IMR-90 (cell line): ENCODE results near the gene CACNA2D3. TPM values are rescaled to one million over a fixed set of nuclear protein-coding genes. Genes with fewer than 3 reads are reported as not detected.

Experiments used
- ATAC-seq: fragments of 200-7000 bp; cut with Tn5 transposase; 2 replicates; pipeline ENCODE4 v1.9.1; 2020; ENCODE audit warnings: low read depth, mild to moderate bottlenecking, moderate library complexity
- BruUV-seq: library from RNA; stranded (reverse); fragments of 400-500 nt; replicated peaks from 2 replicates; lab custom pipeline; 2021; lab: Mats Ljungman, UMichigan
- CTCF ChIA-PET: fragments of 300-600 bp; formaldehyde crosslinking; extraction: SDS; loops from one replicate; lab custom pipeline; 2021; ENCODE audit warnings: antibody characterized with exemption; lab: Yijun Ruan, JAX
- POLR2A ChIA-PET: fragments of 300-600 bp; sonication (Branson Sonifier 250); formaldehyde crosslinking; loops from one replicate; lab custom pipeline; 2022; ENCODE audit warnings: antibody characterized with exemption; ENCODE audit not compliant: unreplicated experiment; lab: Charles Lee
- DNase-seq: peaks from one replicate; pipeline ENCODE4 v3.0.0; 2013
- H2AFZ ChIP-seq: replicated peaks from 2 replicates; pipeline ENCODE3; 2013; ENCODE audit warnings: low read length, mild to moderate bottlenecking; ENCODE audit not compliant: poor library complexity
- H2AK5ac ChIP-seq: 2 replicates; pipeline ENCODE4 v1.6.1; 2013; ENCODE audit warnings: low read depth, low read length, inconsistent platforms
- H2AK9ac ChIP-seq: replicated peaks from 2 replicates; pipeline ENCODE3; 2013; ENCODE audit warnings: mild to moderate bottlenecking, low read depth, low read length, moderate library complexity; ENCODE audit not compliant: poor library complexity
- H2BK120ac ChIP-seq: 2 replicates; pipeline ENCODE4 v1.6.1; 2013; ENCODE audit warnings: low read depth, low read length, inconsistent platforms
- H2BK15ac ChIP-seq: 3 replicates; pipeline ENCODE4 v1.6.1; 2013; ENCODE audit warnings: low read depth, low read length, inconsistent platforms
- H2BK20ac ChIP-seq: 2 replicates; pipeline ENCODE4 v1.6.1; 2013; ENCODE audit warnings: low read depth, mild to moderate bottlenecking, inconsistent platforms, low read length, moderate library complexity
- H2BK5ac ChIP-seq: 2 replicates; pipeline ENCODE4 v1.6.1; 2013; ENCODE audit warnings: mild to moderate bottlenecking, low read depth, low read length, inconsistent platforms; ENCODE audit not compliant: poor library complexity, severe bottlenecking
- H3K14ac ChIP-seq: replicated peaks from 2 replicates; pipeline ENCODE4 v1.6.1; 2013; ENCODE audit warnings: low read depth, low read length, inconsistent platforms
- H3K18ac ChIP-seq: 2 replicates; pipeline ENCODE4 v1.6.1; 2013; ENCODE audit warnings: low read depth, low read length, control low read depth
- H3K23ac ChIP-seq: 2 replicates; pipeline ENCODE4 v1.6.1; 2013; ENCODE audit warnings: low read depth, low read length, inconsistent platforms
- H3K27ac ChIP-seq: 2 replicates; pipeline ENCODE4 v1.5.1; 2013; ENCODE audit warnings: mild to moderate bottlenecking, control low read depth, low read length; ENCODE audit not compliant: insufficient read depth
- H3K27me3 ChIP-seq: 2 replicates; pipeline ENCODE4 v1.6.1; 2013; ENCODE audit warnings: low read length; ENCODE audit not compliant: control insufficient read depth, insufficient read depth
- H3K36me3 ChIP-seq: 2 replicates; pipeline ENCODE4 v1.6.1; 2013; ENCODE audit warnings: low read length, mixed read lengths; ENCODE audit not compliant: control insufficient read depth, insufficient read depth
- H3K4ac ChIP-seq: 2 replicates; pipeline ENCODE4 v1.6.1; 2013; ENCODE audit warnings: low read depth, low read length, inconsistent platforms
- H3K4me1 ChIP-seq: 2 replicates; pipeline ENCODE4 v1.6.1; 2013; ENCODE audit warnings: low read length, mixed read lengths; ENCODE audit not compliant: control insufficient read depth, insufficient read depth
- H3K4me2 ChIP-seq: 2 replicates; pipeline ENCODE4 v1.6.1; 2013; ENCODE audit warnings: low read depth, mild to moderate bottlenecking, control low read depth, low read length, moderate library complexity
- H3K4me3 ChIP-seq: 2 replicates; pipeline ENCODE4 v1.5.1; 2013; ENCODE audit warnings: low read depth, mild to moderate bottlenecking, control low read depth, low read length, moderate library complexity; ENCODE audit not compliant: insufficient read depth
- H3K56ac ChIP-seq: 2 replicates; pipeline ENCODE4 v1.6.1; 2013; ENCODE audit warnings: low read length, inconsistent platforms; ENCODE audit not compliant: insufficient read depth; ENCODE audit errors: extremely low read depth
- H3K79me1 ChIP-seq, 2 experiments: 2 replicates each; pipeline ENCODE4 v1.6.1; 2013; ENCODE audit warnings: low read length in 2 of 2, inconsistent platforms in 1 of 2, low read depth in 1 of 2
- H3K9ac ChIP-seq: 2 replicates; pipeline ENCODE4 v1.6.1; 2013; ENCODE audit warnings: low read depth, low read length, control low read depth
- H3K9me1 ChIP-seq: 2 replicates; pipeline ENCODE4 v1.6.1; 2013; ENCODE audit warnings: low read length, inconsistent platforms; ENCODE audit not compliant: insufficient read depth
- H3K9me3 ChIP-seq: 2 replicates; pipeline ENCODE4 v1.6.1; 2013; ENCODE audit warnings: low read length; ENCODE audit not compliant: control insufficient read depth, insufficient read depth
- H4K20me1 ChIP-seq: 2 replicates; pipeline ENCODE4 v1.6.1; 2013; ENCODE audit warnings: low read length, inconsistent platforms; ENCODE audit not compliant: insufficient read depth
- H4K5ac ChIP-seq: 2 replicates; pipeline ENCODE4 v1.6.1; 2013; ENCODE audit warnings: mild to moderate bottlenecking, low read depth, low read length, control low read depth
- H4K8ac ChIP-seq, 2 experiments: 2 replicates each; pipeline ENCODE4 v1.6.1; 2013; ENCODE audit warnings: low read depth in 2 of 2, low read length in 2 of 2, control low read depth in 1 of 2, inconsistent platforms in 1 of 2
- H4K91ac ChIP-seq: 2 replicates; pipeline ENCODE4 v1.6.1; 2013; ENCODE audit warnings: low read depth, low read length, inconsistent platforms; ENCODE audit not compliant: insufficient read depth
- CHD1 ChIP-seq: IDR thresholded peaks from 2 replicates; pipeline ENCODE4 v1.6.1; 2012; ENCODE audit warnings: low read depth, low read length, improper control_type of control experiment
- CTCF ChIP-seq: conservative IDR thresholded peaks from 2 replicates; pipeline ENCODE4 v1.5.1; 2012; ENCODE audit warnings: mild to moderate bottlenecking, low read depth, low read length, improper control_type of control experiment
- MXI1 ChIP-seq: IDR thresholded peaks from 2 replicates; pipeline ENCODE4 v1.6.1; 2012; ENCODE audit warnings: low read depth, mild to moderate bottlenecking, low read length, moderate library complexity, borderline replicate concordance
- NFE2L2 ChIP-seq: fragments of 150-350 bp; IDR thresholded peaks from 2 replicates; pipeline ENCODE4 v1.6.1; 2016; ENCODE audit warnings: low read depth, mild to moderate bottlenecking, low read length
- RFX5 ChIP-seq: IDR thresholded peaks from 2 replicates; pipeline ENCODE4 v1.8.0; 2012; ENCODE audit warnings: low read depth, mild to moderate bottlenecking, low read length, moderate library complexity
- SMC3 ChIP-seq: fragments of 150-350 bp; IDR thresholded peaks from 2 replicates; pipeline ENCODE4 v1.6.1; 2016; ENCODE audit warnings: low read depth, mild to moderate bottlenecking, antibody characterized with exemption, low read length, moderate library complexity
- WGBS, 2 experiments: methylation state at CpG; one replicate each; pipeline versions ENCODE4 v1.1.5 to v1.1.7; 2013; ENCODE audit warnings: missing lambda C conversion rate in 2 of 2; ENCODE audit not compliant: insufficient read length in 1 of 2; ENCODE audit errors: extremely low coverage in 2 of 2; 5-methylcytosine and 5-hydroxymethylcytosine counted together
- dilution Hi-C: fragments of 300-500 bp; cut with HindIII; formaldehyde crosslinking; loops from one replicate; pipeline ENCODE4 v1.14.3; 2018; ENCODE audit warnings: low sequenced_read_pairs; ENCODE audit not compliant: unreplicated experiment
- in situ Hi-C: fragments of 300-500 bp; cut with MboI; formaldehyde crosslinking; loops from 3 replicates; pipeline ENCODE4 v1.14.3; 2019; ENCODE audit warnings: low sequenced_read_pairs, inconsistent platforms, mixed read lengths
- intact Hi-C: fragments of 100-400 bp; cut with micrococcal nuclease; formaldehyde crosslinking; loops from 2 replicates; pipeline ENCODE4 v1.10.0; 2022
- polyA plus RNA-seq, 3 experiments: library from polyadenylated mRNA; depleted of rRNA; stranded (reverse); fragments of >200 nt; gene quantifications; 2 replicates each; pipeline ENCODE4 v1.2.3, GENCODE V29; 2012; ENCODE audit warnings: low replicate concordance in 1 of 3
- total RNA-seq: library from RNA; depleted of rRNA; stranded (reverse); fragments of >200 nt; gene quantifications from 2 replicates; pipeline ENCODE4 v1.2.3, GENCODE V29; 2012

Gene CACNA2D3
- total and polyA plus RNA-seq, 2 of the 4 experiments (the other 2 are of a cell fraction) = 0.36 to 0.41 TPM

GRCh38 chr3:54550221-54550977, 428.0 kb downstream of the CACNA2D3 start:
- intact Hi-C loops (no loop called here), in situ Hi-C loops (no loop called here), dilution Hi-C loops (no loop called here)
- no peaks in the 10 kb centered on the region for H3K4me1 ChIP-seq
- no peak overlapping the region for H2BK5ac ChIP-seq
- no peaks in the 10 kb centered on the region; the same call in 1 of the 2 replicates for H3K9me3 ChIP-seq
- H4K5ac ChIP-seq = no peak overlapping the region
- no peak overlapping the region for H3K9ac ChIP-seq
- ChIA-PET POLR2A (no interaction called here), CTCF (no interaction called here)
- H3K14ac ChIP-seq = no peak overlapping the region
- no peak for TF ChIP-seq RFX5
- TF ChIP-seq NFE2L2 = no peak
- TF ChIP-seq CHD1 = no peak
- no peak for TF ChIP-seq SMC3
- TF ChIP-seq MXI1 = no peak
- no peak for TF ChIP-seq CTCF
- no peaks in the 10 kb centered on the region for H3K27me3 ChIP-seq
- no peak overlapping the region for H3K4me2 ChIP-seq
- H2BK15ac ChIP-seq = no peak overlapping the region
- no peak overlapping the region for H3K27ac ChIP-seq
- H2AFZ ChIP-seq = no peak overlapping the region
- no peaks in the 10 kb centered on the region for H4K20me1 ChIP-seq
- no peak overlapping the region for H2BK20ac ChIP-seq
- no peaks in the 10 kb centered on the region for H3K79me1 ChIP-seq
- DNase-seq (no peak), ATAC-seq (no peak)
- no peak overlapping the region for H3K4me3 ChIP-seq
- H3K36me3 ChIP-seq = no peaks in the 10 kb centered on the region
- H2AK9ac ChIP-seq = no peak overlapping the region
- H3K4ac ChIP-seq = no peak overlapping the region
- WGBS, 2 experiments = 83% methylated on average over 9 of the region's 19 CpGs; no CpG with 5 or more reads in 1 of the 2 experiments
- no TSS peak for BruUV-seq
- H3K23ac ChIP-seq = no peak overlapping the region
- H3K56ac ChIP-seq = no peak overlapping the region
- no peaks in the 10 kb centered on the region for H3K9me1 ChIP-seq
- H4K8ac ChIP-seq = no peak overlapping the region
- no peak overlapping the region for H2BK120ac ChIP-seq
- H4K91ac ChIP-seq = no peak overlapping the region
- H2AK5ac ChIP-seq = no peak overlapping the region
- H3K18ac ChIP-seq = no peak overlapping the region
